NT2/D1 (cell line): Measurements from ENCODE around the gene SLC7A6.

ENCODE experiments used
- DNase-seq: peaks from one replicate; pipeline ENCODE4 v3.0.0-alpha.2; 2011; ENCODE audit warnings: low read depth, low spot score
- H3K27me3 ChIP-seq: 2 replicates; pipeline ENCODE4 v1.6.0; 2011; ENCODE audit warnings: mild to moderate bottlenecking; ENCODE audit not compliant: insufficient read length, insufficient read depth
- H3K36me3 ChIP-seq: 2 replicates; pipeline ENCODE4 v1.6.1; 2011; ENCODE audit warnings: mild to moderate bottlenecking, low read length, mixed read lengths; ENCODE audit not compliant: insufficient read depth, insufficient read length
- H3K4me1 ChIP-seq: 2 replicates; pipeline ENCODE4 v1.5.1; 2011; ENCODE audit not compliant: insufficient read depth, insufficient read length
- H3K4me3 ChIP-seq: 2 replicates; pipeline ENCODE4 v1.5.1; 2011; ENCODE audit warnings: low read depth; ENCODE audit not compliant: insufficient read length
- H3K9ac ChIP-seq: 2 replicates; pipeline ENCODE4 v1.6.0; 2011; ENCODE audit warnings: low read depth; ENCODE audit not compliant: insufficient read length
- H3K9me3 ChIP-seq: 2 replicates; pipeline ENCODE4 v1.5.1; 2011; ENCODE audit warnings: mild to moderate bottlenecking, low read length; ENCODE audit not compliant: insufficient read depth
- SUZ12 ChIP-seq: IDR thresholded peaks from 2 replicates; pipeline ENCODE4 v1.6.1; 2011; ENCODE audit not compliant: insufficient read length, insufficient read depth; ENCODE audit errors: extremely low read depth
- YY1 ChIP-seq: IDR thresholded peaks from 2 replicates; pipeline ENCODE4 v1.6.1; 2011; ENCODE audit not compliant: insufficient read length, insufficient read depth
- ZNF274 ChIP-seq: IDR thresholded peaks from 2 replicates; pipeline ENCODE4 v1.6.1; 2011; ENCODE audit warnings: mild to moderate bottlenecking, low read depth, low read length

Gene SLC7A6

DNA sequence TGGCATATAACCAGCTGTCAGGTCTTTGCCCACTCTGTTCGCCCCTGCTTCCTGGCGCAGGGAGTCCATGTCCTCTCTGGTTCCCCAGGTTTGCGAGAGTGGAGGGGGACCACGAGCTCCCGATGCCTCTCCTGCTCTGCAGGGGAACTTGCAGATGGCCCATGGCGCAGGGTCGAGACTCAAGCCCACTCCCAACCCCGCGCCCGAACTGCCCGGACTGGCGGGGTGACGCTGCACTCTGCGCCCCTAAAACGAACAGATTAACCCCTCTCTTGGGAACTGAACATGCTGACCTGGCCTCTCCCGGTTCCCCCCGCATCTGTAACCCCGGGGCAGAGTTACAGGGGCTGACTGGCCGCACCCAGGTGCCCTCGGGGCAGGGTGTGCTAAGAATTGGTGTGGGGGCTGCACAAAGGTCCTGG lies 19.8 kb upstream of the SLC7A6 start:
- Histone ChIP-seq H3K36me3 (no peaks in the 10 kb centered on the region), H3K27me3 (peaks cover 37% of the 10 kb centered on the region), H3K4me1 (peaks cover 13% of the 10 kb centered on the region), H3K9ac (peak overlapping the region; percentile 85), H3K4me3 (peak overlapping the region; percentile 92), H3K9me3 (no peaks in the 10 kb centered on the region)
- TF ChIP-seq YY1 = no peak
- TF ChIP-seq ZNF274 = no peak
- no peak for TF ChIP-seq SUZ12
- no peak for DNase-seq

DNA sequence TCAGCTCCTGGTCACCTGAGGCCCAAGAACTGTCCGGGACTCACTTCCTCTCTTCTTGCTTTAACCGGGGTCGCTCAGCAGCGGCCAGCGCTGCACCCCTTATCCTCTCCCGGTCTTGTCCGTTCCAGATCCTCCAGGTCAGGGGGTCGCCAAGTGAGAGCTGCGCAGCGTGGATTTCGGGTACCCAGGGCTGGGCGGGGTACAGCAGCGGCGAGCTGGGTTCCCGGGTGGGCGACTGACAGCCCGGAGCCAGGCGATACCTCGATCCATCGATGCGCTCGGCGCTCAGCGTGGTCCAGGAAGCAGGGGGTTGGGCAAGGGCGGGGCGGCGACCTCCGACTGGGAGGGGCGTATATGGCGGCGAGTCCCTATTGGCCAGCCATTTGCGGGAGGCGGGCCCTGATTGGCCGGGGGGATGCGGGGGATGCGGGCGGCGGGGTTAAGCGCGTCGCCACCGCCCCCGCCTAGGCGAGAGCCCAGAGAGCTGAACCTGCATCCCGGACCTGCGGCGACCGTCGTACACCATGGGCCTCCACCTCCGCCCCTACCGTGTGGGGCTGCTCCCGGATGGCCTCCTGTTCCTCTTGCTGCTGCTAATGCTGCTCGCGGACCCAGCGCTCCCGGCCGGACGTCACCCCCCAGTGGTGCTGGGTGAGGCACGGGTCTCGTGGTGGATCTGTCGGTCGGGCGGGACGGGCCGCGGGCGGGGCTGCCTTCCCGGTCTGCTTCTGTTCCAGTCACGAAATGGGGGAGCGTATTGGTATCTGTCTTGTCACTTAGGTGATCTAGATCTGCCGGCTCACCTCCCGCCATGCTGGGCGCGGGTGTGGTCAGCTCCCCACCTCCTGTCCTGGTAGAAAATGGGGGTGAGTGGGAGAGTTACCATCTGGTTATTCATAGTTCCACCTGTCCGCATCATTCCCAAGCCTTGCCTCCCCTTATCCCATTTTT lies 19.1 kb upstream of the SLC7A6 start, which contains the start of gene PLA2G15:
PLA2G15 (plus strand) TSS at position 471 of the 951 bp plus-strand sequence; CDS start at position 525, 54 bp downstream.
- H3K4me1 ChIP-seq = peaks cover 11% of the 10 kb centered on the region
- peak within 1 kb of the TSS; percentile 85 for H3K9ac ChIP-seq
- peaks cover 37% of the 10 kb centered on the region for H3K27me3 ChIP-seq
- no peak for TF ChIP-seq ZNF274
- TF ChIP-seq YY1 = no peak
- TF ChIP-seq SUZ12 = no peak
- no peaks in the 10 kb centered on the region for H3K9me3 ChIP-seq
- peak within 1 kb of the TSS; percentile 92 for H3K4me3 ChIP-seq
- H3K36me3 ChIP-seq = peaks cover 2% of the 10 kb centered on the region
- DNase-seq = peak; percentile 93

GRCh38 chr16:68246121-68246520 lies 18.2 kb upstream of the SLC7A6 start:
- Histone ChIP-seq H3K4me3 (no peak overlapping the region), H3K9me3 (no peaks in the 10 kb centered on the region), H3K4me1 (peaks cover 11% of the 10 kb centered on the region), H3K9ac (peak overlapping the region; percentile 63), H3K27me3 (peaks cover 37% of the 10 kb centered on the region), H3K36me3 (peaks cover 8% of the 10 kb centered on the region)
- DNase-seq = no peak
- TF ChIP-seq ZNF274 = no peak
- no peak for TF ChIP-seq SUZ12
- TF ChIP-seq YY1 = no peak

- Histone ChIP-seq H3K4me1 (peaks cover 11% of the 10 kb centered on the region), H3K9ac (no peak overlapping the region), H3K36me3 (peaks cover 8% of the 10 kb centered on the region), H3K9me3 (no peaks in the 10 kb centered on the region), H3K27me3 (peaks cover 37% of the 10 kb centered on the region), H3K4me3 (no peak overlapping the region)
- TF ChIP-seq YY1 (no peak), SUZ12 (no peak), ZNF274 (no peak)
- DNase-seq = no peak
Measured at GRCh38 chr16:68246666-68247065, 17.7 kb upstream of the SLC7A6 start.

GRCh38 chr16:68247400-68247799 lies 16.9 kb upstream of the SLC7A6 start:
- H3K27me3 ChIP-seq = peaks cover 37% of the 10 kb centered on the region
- H3K4me3 ChIP-seq = no peak overlapping the region
- peaks cover 8% of the 10 kb centered on the region for H3K36me3 ChIP-seq
- TF ChIP-seq SUZ12 = no peak
- TF ChIP-seq ZNF274 = no peak
- TF ChIP-seq YY1 = no peak
- no peak for DNase-seq
- no peak overlapping the region for H3K9ac ChIP-seq
- H3K4me1 ChIP-seq = peaks cover 11% of the 10 kb centered on the region
- no peaks in the 10 kb centered on the region for H3K9me3 ChIP-seq

- no peak for DNase-seq
- H3K4me3 ChIP-seq = no peak overlapping the region
- TF ChIP-seq YY1 (no peak), ZNF274 (no peak)
- peaks cover 8% of the 10 kb centered on the region for H3K36me3 ChIP-seq
- peaks cover 11% of the 10 kb centered on the region for H3K4me1 ChIP-seq
- H3K9ac ChIP-seq = no peak overlapping the region
- H3K27me3 ChIP-seq = peaks cover 35% of the 10 kb centered on the region
- no peaks in the 10 kb centered on the region for H3K9me3 ChIP-seq
Measured at GRCh38 chr16:68247932-68248331, 16.4 kb upstream of the SLC7A6 start.

DNA sequence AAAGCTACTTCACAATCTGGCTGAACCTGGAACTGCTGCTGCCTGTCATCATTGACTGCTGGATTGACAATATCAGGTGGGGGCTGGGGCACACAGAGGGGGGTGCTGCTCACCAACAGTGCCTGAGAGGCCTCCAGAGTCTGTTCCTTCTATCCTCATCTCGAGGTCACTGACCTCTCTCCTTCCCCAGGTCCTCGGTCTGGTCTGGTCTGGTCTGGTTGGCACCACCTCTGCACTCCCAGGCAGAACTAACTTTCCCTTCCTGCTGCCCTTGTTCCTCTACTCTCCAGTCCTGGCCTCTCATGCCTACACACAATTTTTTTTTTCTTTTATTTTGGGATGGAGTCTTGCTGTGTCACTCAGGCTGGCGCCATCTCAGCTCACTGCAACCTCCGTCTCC lies 15.0 kb upstream of the SLC7A6 start:
- peaks cover 8% of the 10 kb centered on the region for H3K4me1 ChIP-seq
- no peaks in the 10 kb centered on the region for H3K9me3 ChIP-seq
- DNase-seq = no peak
- H3K36me3 ChIP-seq = peaks cover 8% of the 10 kb centered on the region
- H3K4me3 ChIP-seq = no peak overlapping the region
- H3K9ac ChIP-seq = no peak overlapping the region
- H3K27me3 ChIP-seq = peaks cover 25% of the 10 kb centered on the region
- TF ChIP-seq ZNF274 = no peak
- TF ChIP-seq SUZ12 = no peak
- TF ChIP-seq YY1 = no peak
